Measurements from ENCODE around the gene NAA35.

Gene NAA35

GRCh38 chr9:86062845-86063693, 122.1 kb downstream of the NAA35 start:
- DNase-seq: no peak

GRCh38 chr9:86064220-86064619, 123.3 kb downstream of the NAA35 start:
- DNase-seq: peak in 1 of 51 donors; percentile 12

GRCh38 chr9:86069206-86069869, 128.4 kb downstream of the NAA35 start:
- DNase-seq: no peak
